ENCODE results near the gene NUDT21. TPM values are rescaled to one million over a fixed set of nuclear protein-coding genes. Genes with fewer than 3 reads are reported as not detected.

NUDT21 gene
- total RNA-seq (2021) (139 and 171 TPM in 2 replicates), Bru-seq, nascent RNA (percentile 92 among the genes with signal in this experiment), BruChase-seq, experiment 1, labeled RNA remaining after a 2-hour chase (percentile 94 among the genes with signal in this experiment), BruChase-seq, experiment 2, labeled RNA remaining after a 6-hour chase (percentile 98 among the genes with signal in this experiment)
- long read RNA-seq, full-length matches to known transcripts, result 134 of 159 reads
- long read RNA-seq, partial matches to known transcripts, result 4 of 159 reads
- long read RNA-seq, other reads (novel, unspliced or antisense), result 21 of 159 reads

DNA sequence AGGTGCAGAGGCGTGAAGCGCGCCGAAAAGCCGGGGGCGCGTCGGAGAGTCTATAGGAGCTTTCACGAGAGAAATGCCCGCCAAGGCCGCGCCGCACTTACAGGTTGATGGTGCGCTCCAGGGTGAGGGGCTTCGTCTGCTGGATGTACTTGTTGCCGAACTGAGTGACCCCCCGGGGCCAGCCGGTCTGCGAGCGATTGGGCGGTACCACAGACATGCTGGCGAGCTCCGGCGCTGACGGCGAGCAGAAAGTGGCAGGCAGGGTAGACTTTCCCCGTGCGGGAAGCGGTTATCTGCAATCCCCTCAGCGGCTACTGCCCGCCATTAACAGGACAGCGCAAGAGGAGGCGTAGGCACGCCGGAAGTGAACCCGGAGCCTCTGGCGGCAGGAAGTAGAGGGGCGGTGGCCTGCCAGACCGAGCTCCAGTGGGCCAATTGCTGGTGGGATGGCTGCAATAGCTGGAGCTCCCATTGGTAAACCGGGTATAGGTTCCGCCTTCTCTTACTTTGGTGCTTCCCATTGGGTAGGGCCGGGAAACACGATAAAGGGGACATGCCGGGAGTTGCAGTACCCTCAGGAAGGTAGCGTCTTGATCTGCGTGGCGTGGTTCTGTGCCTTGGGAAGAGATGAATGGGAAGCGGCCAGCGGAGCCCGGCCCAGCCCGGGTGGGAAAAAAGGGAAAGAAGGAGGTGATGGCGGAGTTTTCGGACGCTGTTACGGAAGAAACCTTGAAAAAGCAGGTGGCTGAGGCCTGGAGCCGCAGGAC lies at the start of gene NUDT21, which contains the start of gene OGFOD1:
TSS of gene NUDT21 (minus strand) at position 347 of the 767 bp plus-strand sequence. CDS start at position 217, 130 bp downstream.
TSS of gene OGFOD1 (plus strand) at position 569 of the 767 bp plus-strand sequence. CDS start at position 628, 59 bp downstream.
- intact Hi-C loops (cut with micrococcal nuclease; ENCODE audit: unreplicated experiment), result loop anchor here (2.0 to 5.0 kb wide), 2 partner anchors 26 to 119 kb away; partner anchors contain the start of gene AMFR
- peaks cover 28% of the 10 kb centered on the region; the same call in 1 of the 2 replicates for H4K20me1 ChIP-seq (ENCODE audit: insufficient read depth)

DNA sequence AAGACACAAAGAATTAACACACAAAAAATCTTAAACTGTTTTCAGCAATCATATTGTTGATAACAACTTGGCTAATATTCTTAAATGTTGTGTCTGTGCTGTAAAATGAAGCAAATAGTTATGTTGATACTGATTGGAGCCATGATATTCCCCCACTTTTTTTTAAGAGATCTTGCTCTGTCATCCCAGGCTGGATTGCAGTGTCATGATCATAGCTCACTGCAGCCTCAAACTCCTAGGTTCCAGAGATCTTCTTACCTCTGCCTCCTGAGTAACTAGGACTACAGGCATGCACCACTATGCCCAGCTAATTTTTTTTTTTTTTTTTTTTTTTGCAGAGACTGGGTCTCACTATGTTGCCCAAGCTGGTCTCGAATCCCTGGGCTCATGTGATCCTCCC lies 42.7 kb upstream of the NUDT21 start:
- BruUV-seq (replicated peaks), result no TSS peak
- Histone ChIP-seq H3F3A (ENCODE audit: insufficient read depth, low read depth) (no peaks in the 10 kb centered on the region), H3K36me3 (ENCODE audit: low read depth) (peaks cover 30% of the 10 kb centered on the region), H3K9me3 (ENCODE audit: insufficient read depth, low read depth) (no peaks in the 10 kb centered on the region), H3K79me2 (ENCODE audit: low read depth) (no peaks in the 10 kb centered on the region), H4K20me1 (ENCODE audit: insufficient read depth) (no peaks in the 10 kb centered on the region), H3K27ac (no peak overlapping the region), H3K4me1 (replicated peaks; ENCODE audit: insufficient read depth) (no peaks in the 10 kb centered on the region), H3K9me2 (ENCODE audit: insufficient read depth) (no peaks in the 10 kb centered on the region; the same call in 1 of the 2 replicates), H2AFZ (no peak overlapping the region), H3K27me3 (ENCODE audit: insufficient read depth, low read depth) (no peaks in the 10 kb centered on the region), H3K4me2 (no peak overlapping the region), H3K4me3 (no peak overlapping the region)
- DNase-seq, result no peak
- TF ChIP-seq EZH2 (IDR thresholded peaks at IDR 0.05; ENCODE audit: low read depth), result no peak
- TF ChIP-seq, protein P1, sequence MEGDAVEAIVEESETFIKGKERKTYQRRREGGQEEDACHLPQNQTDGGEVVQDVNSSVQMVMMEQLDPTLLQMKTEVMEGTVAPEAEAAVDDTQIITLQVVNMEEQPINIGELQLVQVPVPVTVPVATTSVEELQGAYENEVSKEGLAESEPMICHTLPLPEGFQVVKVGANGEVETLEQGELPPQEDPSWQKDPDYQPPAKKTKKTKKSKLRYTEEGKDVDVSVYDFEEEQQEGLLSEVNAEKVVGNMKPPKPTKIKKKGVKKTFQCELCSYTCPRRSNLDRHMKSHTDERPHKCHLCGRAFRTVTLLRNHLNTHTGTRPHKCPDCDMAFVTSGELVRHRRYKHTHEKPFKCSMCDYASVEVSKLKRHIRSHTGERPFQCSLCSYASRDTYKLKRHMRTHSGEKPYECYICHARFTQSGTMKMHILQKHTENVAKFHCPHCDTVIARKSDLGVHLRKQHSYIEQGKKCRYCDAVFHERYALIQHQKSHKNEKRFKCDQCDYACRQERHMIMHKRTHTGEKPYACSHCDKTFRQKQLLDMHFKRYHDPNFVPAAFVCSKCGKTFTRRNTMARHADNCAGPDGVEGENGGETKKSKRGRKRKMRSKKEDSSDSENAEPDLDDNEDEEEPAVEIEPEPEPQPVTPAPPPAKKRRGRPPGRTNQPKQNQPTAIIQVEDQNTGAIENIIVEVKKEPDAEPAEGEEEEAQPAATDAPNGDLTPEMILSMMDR (conservative IDR thresholded peaks at IDR 0.05), result no peak
- intact Hi-C loops (cut with micrococcal nuclease; ENCODE audit: unreplicated experiment), result no loop called here
- POLR2A ChIA-PET (ENCODE audit: unreplicated experiment), result no interaction called here
- CTCF ChIA-PET, result interaction anchor here (0.7 kb wide), 1 partner anchor 114 kb away, joined by 4 read pairs; no protein-coding TSS in a partner anchor

More for the DNA sequence above, at the start of gene NUDT21, which contains the start of gene OGFOD1:
- CTCF ChIA-PET, result no interaction called here
- Histone ChIP-seq H3K4me2 (peak within 1 kb of the TSS; percentile 93), H3K4me3 (peak within 1 kb of the TSS; percentile 91), H3K9me2 (ENCODE audit: insufficient read depth) (no peaks in the 10 kb centered on the region), H3K4me1 (replicated peaks; ENCODE audit: insufficient read depth) (peaks cover 31% of the 10 kb centered on the region), H3K79me2 (ENCODE audit: low read depth) (peaks cover 77% of the 10 kb centered on the region), H2AFZ (peak within 1 kb of the TSS; percentile 97), H3F3A (ENCODE audit: insufficient read depth, low read depth) (peaks cover 10% of the 10 kb centered on the region; the same call in 1 of the 2 replicates), H3K36me3 (ENCODE audit: low read depth) (peaks cover 46% of the 10 kb centered on the region), H3K27me3 (ENCODE audit: insufficient read depth, low read depth) (no peaks in the 10 kb centered on the region), H3K27ac (peak within 1 kb of the TSS; percentile 66), H3K9me3 (ENCODE audit: insufficient read depth, low read depth) (no peaks in the 10 kb centered on the region)
- TF ChIP-seq, protein P1 (conservative IDR thresholded peaks at IDR 0.05), result no peak
- TF ChIP-seq EZH2 (IDR thresholded peaks at IDR 0.05; ENCODE audit: low read depth), result no peak
- peak; percentile 89 to 98 for DNase-seq
- no TSS peak for BruUV-seq (replicated peaks)
- POLR2A ChIA-PET (ENCODE audit: unreplicated experiment), result interaction anchor here (0.5 to 1.1 kb wide), 7 partner anchors 24 to 724 kb away, joined by 3 to 8 read pairs (median 3); no protein-coding TSS in a partner anchor

DNA sequence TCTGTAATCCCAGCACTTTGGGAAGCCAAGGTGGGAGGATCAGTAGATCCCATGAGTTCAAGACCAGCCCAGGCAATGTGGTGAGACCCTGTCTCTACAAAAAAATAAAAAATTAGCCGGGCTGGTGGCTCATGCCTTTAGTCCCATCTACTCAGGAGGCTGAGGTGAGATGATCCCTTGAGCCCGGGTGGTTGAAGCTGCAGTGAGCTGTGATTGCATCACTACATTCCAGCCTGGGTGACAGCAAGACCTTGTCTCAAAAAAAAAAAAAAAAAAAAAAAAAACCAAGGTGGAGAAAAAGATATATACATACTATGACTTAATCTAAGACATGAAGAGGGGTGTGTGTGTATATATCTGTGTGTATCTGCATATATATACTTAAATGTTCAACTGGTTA lies 42.0 kb upstream of the NUDT21 start:
- Histone ChIP-seq H3K4me1 (replicated peaks; ENCODE audit: insufficient read depth) (no peaks in the 10 kb centered on the region), H3K36me3 (ENCODE audit: low read depth) (peaks cover 24% of the 10 kb centered on the region), H3K4me2 (no peak overlapping the region), H2AFZ (no peak overlapping the region), H3K9me3 (ENCODE audit: insufficient read depth, low read depth) (no peaks in the 10 kb centered on the region), H3K27me3 (ENCODE audit: insufficient read depth, low read depth) (no peaks in the 10 kb centered on the region), H3K79me2 (ENCODE audit: low read depth) (no peaks in the 10 kb centered on the region), H3F3A (ENCODE audit: insufficient read depth, low read depth) (0 out of 2 replicates have a peak, but pooled peaks cover 4% of the 10 kb centered on the region), H3K4me3 (no peak overlapping the region), H4K20me1 (ENCODE audit: insufficient read depth) (no peaks in the 10 kb centered on the region), H3K9me2 (ENCODE audit: insufficient read depth) (no peaks in the 10 kb centered on the region; the same call in 1 of the 2 replicates), H3K27ac (no peak overlapping the region)
- intact Hi-C loops (cut with micrococcal nuclease; ENCODE audit: unreplicated experiment), result no loop called here
- no peak for TF ChIP-seq EZH2 (IDR thresholded peaks at IDR 0.05; ENCODE audit: low read depth)
- TF ChIP-seq, protein P1 (conservative IDR thresholded peaks at IDR 0.05), result no peak
- DNase-seq, result no peak
- ChIA-PET CTCF (interaction anchor here (0.6 kb wide), 1 partner anchor 14 kb away, joined by 5 read pairs; no protein-coding TSS in a partner anchor), POLR2A (ENCODE audit: unreplicated experiment) (no interaction called here)
- no TSS peak for BruUV-seq (replicated peaks)
